Endothelial cell of umbilical vein (primary cell): ENCODE data around the gene NOTCH1. TPM values are rescaled to one million over a fixed set of nuclear protein-coding genes. Genes with fewer than 3 reads are reported as not detected.

Experiments used
- BruUV-seq: library from RNA; stranded (reverse); fragments of 400-500 nt; replicated peaks from 2 replicates; lab custom pipeline; 2021; lab: Mats Ljungman, UMichigan
- CTCF ChIA-PET: fragments of 300-600, 350-600 bp; sonication (Branson Sonifier 250); formaldehyde crosslinking; loops from one replicate; lab custom pipeline; 2021; ENCODE audit warnings: antibody characterized with exemption, inconsistent platforms; lab: Charles Lee
- POLR2A ChIA-PET: fragments of 300-600, 350-600 bp; sonication (Branson Sonifier 250); formaldehyde crosslinking; loops from one replicate; lab custom pipeline; 2021; ENCODE audit warnings: antibody characterized with exemption, inconsistent platforms; lab: Charles Lee
- DNase-seq: peaks from one replicate; pipeline ENCODE4 v3.0.0-alpha.2; 2011; ENCODE audit warnings: low read depth, low spot score
- FAIRE-seq: peaks from 2 replicates; lab custom pipeline; 2011; peaks lifted over from hg19 to GRCh38; lab: Jason Lieb, UNC
- H2AFZ ChIP-seq: 2 replicates; pipeline ENCODE4 v1.6.0; 2012; ENCODE audit warnings: low read depth, low read length, control low read depth, inconsistent platforms
- H3K27ac ChIP-seq: 2 replicates; pipeline ENCODE4 v1.5.1; 2011; ENCODE audit warnings: low read depth, mild to moderate bottlenecking, control low read depth, low read length, moderate library complexity; ENCODE audit not compliant: insufficient read depth
- H3K27me3 ChIP-seq, 2 experiments: 2 replicates each; pipeline versions ENCODE4 v1.6.0 to v1.6.1; 2011; ENCODE audit warnings: low read length in 2 of 2, mixed read lengths in 1 of 2; ENCODE audit not compliant: control insufficient read depth in 2 of 2, insufficient read depth in 2 of 2
- H3K36me3 ChIP-seq, 2 experiments: 2 replicates in 1 of 2; 3 replicates in 1 of 2; pipeline ENCODE4 v1.5.1; 2011; ENCODE audit warnings: low read length in 2 of 2, mild to moderate bottlenecking in 1 of 2, moderate library complexity in 1 of 2; ENCODE audit not compliant: control insufficient read depth in 2 of 2, insufficient read depth in 2 of 2; ENCODE audit errors: extremely low read depth in 1 of 2
- H3K4me1 ChIP-seq: 3 replicates; pipeline ENCODE4 v1.5.1; 2011; ENCODE audit warnings: mild to moderate bottlenecking, low read length; ENCODE audit not compliant: control insufficient read depth, insufficient read depth; ENCODE audit errors: extremely low read depth
- H3K4me2 ChIP-seq: 2 replicates; pipeline ENCODE4 v1.6.1; 2011; ENCODE audit warnings: low read length, control low read depth, mixed read lengths; ENCODE audit not compliant: insufficient read depth
- H3K4me3 ChIP-seq, 3 experiments: fragments of 200-600 bp in 1 of 3; sonication (generic), shearing (Covaris generic) in 1 of 3; replicated peaks in 1 of 3; 2 replicates each; pipeline ENCODE4 v1.5.1; 2011 to 2016; ENCODE audit warnings: control low read depth in 3 of 3, low read length in 3 of 3, mild to moderate bottlenecking in 2 of 3, inconsistent platforms in 1 of 3, low read depth in 1 of 3, moderate library complexity in 1 of 3; ENCODE audit not compliant: insufficient read depth in 1 of 3
- H3K79me2 ChIP-seq: 2 replicates; pipeline ENCODE4 v1.6.0; 2012; ENCODE audit warnings: low read length, inconsistent platforms; ENCODE audit not compliant: control insufficient read depth, insufficient read depth
- H3K9ac ChIP-seq: replicated peaks from 2 replicates; pipeline ENCODE3; 2011; ENCODE audit warnings: low read length, control low read depth; ENCODE audit not compliant: insufficient read depth; ENCODE audit errors: extremely low read depth
- H3K9me1 ChIP-seq: replicated peaks from 3 replicates; pipeline ENCODE4 v1.6.0; 2011; ENCODE audit warnings: mild to moderate bottlenecking, low read length; ENCODE audit not compliant: control insufficient read depth, insufficient read depth; ENCODE audit errors: extremely low read depth
- H3K9me3 ChIP-seq: replicated peaks from 2 replicates; pipeline ENCODE4 v1.5.1; 2012; ENCODE audit warnings: low read length, inconsistent platforms; ENCODE audit not compliant: control insufficient read depth, insufficient read depth
- H4K20me1 ChIP-seq: replicated peaks from 2 replicates; pipeline ENCODE3; 2011; ENCODE audit warnings: mild to moderate bottlenecking, low read length; ENCODE audit not compliant: control insufficient read depth, insufficient read depth; ENCODE audit errors: extremely low read depth
- CTCF ChIP-seq, 2 donors: IDR thresholded peaks; 1 replicate in 1 of 2; 2 replicates in 1 of 2; pipeline ENCODE4 v1.5.1; 2011; ENCODE audit warnings: low read length in 2 of 2, mild to moderate bottlenecking in 2 of 2, moderate library complexity in 2 of 2, control low read depth in 1 of 2, inconsistent platforms in 1 of 2, low read depth in 1 of 2; ENCODE audit not compliant: insufficient read depth in 1 of 2; ENCODE audit errors: extremely low read depth in 1 of 2
- EZH2 ChIP-seq: IDR thresholded peaks from 2 replicates; pipeline ENCODE4 v1.6.1; 2012; ENCODE audit warnings: borderline replicate concordance, low read depth, mild to moderate bottlenecking, moderate library complexity, low read length, inconsistent platforms; ENCODE audit not compliant: severe bottlenecking
- FOS ChIP-seq: IDR thresholded peaks from 2 replicates; pipeline ENCODE4 v1.6.1; 2011; ENCODE audit warnings: mild to moderate bottlenecking, low read length, moderate library complexity, borderline replicate concordance; ENCODE audit not compliant: insufficient read depth
- GATA2 ChIP-seq: IDR thresholded peaks from 2 replicates; pipeline ENCODE4 v1.7.0; 2011; ENCODE audit warnings: low read depth, mild to moderate bottlenecking, moderate library complexity, mixed read lengths, low read length; ENCODE audit not compliant: insufficient read length, insufficient read depth
- JUN ChIP-seq: IDR thresholded peaks from 2 replicates; pipeline ENCODE4 v1.6.1; 2011; ENCODE audit warnings: borderline replicate concordance, low read depth; ENCODE audit not compliant: insufficient read length, insufficient read depth
- MYC ChIP-seq: IDR thresholded peaks from one replicate; pipeline ENCODE4 v1.6.1; 2011; ENCODE audit warnings: mild to moderate bottlenecking, low read depth, low read length
- POLR2A ChIP-seq: IDR thresholded peaks from 2 replicates; pipeline ENCODE4 v1.6.1; 2012; ENCODE audit warnings: low read depth, mild to moderate bottlenecking, control low read depth, low read length
- POLR2AphosphoS5 ChIP-seq: IDR thresholded peaks from 2 replicates; pipeline ENCODE4 v1.6.1; 2012; ENCODE audit warnings: low read depth, mild to moderate bottlenecking, control low read depth, low read length, moderate library complexity; ENCODE audit not compliant: insufficient read depth
- dilution Hi-C: fragments of 300-500 bp; cut with MboI; formaldehyde crosslinking; loops from one replicate; pipeline ENCODE4 v1.15.0; 2019; ENCODE audit warnings: low sequenced_read_pairs; ENCODE audit not compliant: extremely low pct_ligation_motif_present
- intact Hi-C: fragments of 100-400 bp; cut with micrococcal nuclease; formaldehyde crosslinking; loops from one replicate; pipeline ENCODE4 v1.10.0; 2022
- polyA plus RNA-seq, 4 experiments: library from polyadenylated mRNA; depleted of rRNA in 3 of 4; stranded (reverse) in 3 of 4; unstranded in 1 of 4; fragments of >200 nt; gene quantifications; 2 replicates each; pipeline versions ENCODE4 v1.2.1 to v1.2.3, GENCODE V29; 2011 to 2012; ENCODE audit warnings: missing spikeins in 1 of 4
- total RNA-seq: library from RNA; stranded (reverse); gene quantifications from 2 replicates; pipeline ENCODE4 v1.2.3, GENCODE V29; 2021
- TF ChIP-seq, protein P1 (sequence below): IDR thresholded peaks from 2 replicates; pipeline ENCODE4 v1.6.1; 2011; ENCODE audit not compliant: insufficient read depth, insufficient read length

Gene NOTCH1
- total and polyA plus RNA-seq, 2 donors (not counting 3 experiments of a cell fraction or from before 2014, with no cell fraction given): 31.7 to 153 TPM

DNA sequence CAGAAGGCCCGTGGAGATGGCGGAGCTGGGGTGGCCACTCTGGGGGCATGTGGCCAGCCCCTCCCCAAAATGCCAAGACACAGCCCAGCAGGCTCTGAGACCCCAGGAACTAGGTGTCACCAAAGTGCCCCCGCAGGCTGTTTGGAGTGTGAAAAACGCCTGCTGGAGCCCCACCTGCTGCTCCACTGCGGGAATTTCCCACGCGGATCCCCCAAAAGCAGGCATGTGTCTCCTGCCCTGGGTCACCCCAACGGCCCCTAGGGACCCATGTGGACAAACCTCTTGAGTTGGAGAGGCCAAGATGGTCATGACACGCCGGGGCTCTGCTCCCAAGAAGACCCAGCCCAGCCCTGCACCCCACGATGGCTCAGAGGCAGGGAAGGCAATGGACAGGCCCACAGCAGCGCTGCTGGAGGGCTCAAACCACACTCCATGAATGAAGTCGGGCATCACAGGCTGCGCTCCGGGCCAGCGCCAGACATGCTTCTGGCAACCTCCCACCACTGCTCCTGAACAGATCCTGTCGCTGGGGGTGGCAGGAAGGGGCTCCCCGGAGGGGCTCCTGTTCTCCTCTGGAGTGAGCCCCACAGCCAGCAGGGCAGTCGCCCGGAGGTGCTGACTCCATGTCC lies 15.3 kb downstream of the NOTCH1 start:
- no peak for FAIRE-seq
- intact Hi-C loops: loop anchor here (1.0 to 2.0 kb wide), 3 partner anchors 9 to 18 kb away; no protein-coding TSS in a partner anchor
- Histone ChIP-seq H3K4me1 (peaks cover 57% of the 10 kb centered on the region), H3K79me2 (peaks cover 96% of the 10 kb centered on the region), H2AFZ (no peak overlapping the region), H3K36me3 (peaks cover 9 to 12% of the 10 kb centered on the region in 2 experiments), H3K9me3 (no peaks in the 10 kb centered on the region), H3K9ac (peak overlapping the region; percentile 17), H4K20me1 (no peaks in the 10 kb centered on the region), H3K4me2 (no peak overlapping the region), H3K4me3 (no peak overlapping the region), H3K27ac (peak overlapping the region; percentile 84), H3K9me1 (no peaks in the 10 kb centered on the region), H3K27me3 (no peaks in the 10 kb centered on the region)
- no TSS peak for BruUV-seq
- ChIA-PET CTCF (interaction anchor here (1.0 to 2.3 kb wide), 11 partner anchors 9 to 101 kb away, joined by 3 to 21 read pairs (median 4); partner anchors contain the start of gene NOTCH1), POLR2A (interaction anchor here (1.0 to 2.0 kb wide), 6 partner anchors 9 to 114 kb away, joined by 3 to 15 read pairs (median 4); no protein-coding TSS in a partner anchor)
- peak; percentile 52 for DNase-seq
- no peak for TF ChIP-seq POLR2A
- TF ChIP-seq, protein P1, sequence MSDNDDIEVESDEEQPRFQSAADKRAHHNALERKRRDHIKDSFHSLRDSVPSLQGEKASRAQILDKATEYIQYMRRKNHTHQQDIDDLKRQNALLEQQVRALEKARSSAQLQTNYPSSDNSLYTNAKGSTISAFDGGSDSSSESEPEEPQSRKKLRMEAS: no peak
- TF ChIP-seq POLR2AphosphoS5: no peak
- no peak for TF ChIP-seq GATA2
- no peak for TF ChIP-seq MYC
- TF ChIP-seq JUN: no peak
- no peak for TF ChIP-seq FOS
- TF ChIP-seq EZH2: no peak
- no peak for TF ChIP-seq CTCF (IDR thresholded peaks at IDR 0.05; ENCODE audit: extremely low read depth in 1 of 2, insufficient read depth in 1 of 2, low read depth in 1 of 2, low read length in 2 of 2)
- dilution Hi-C loops: no loop called here
